GM18909 (cell line): ENCODE data around the gene PDE10A.

Source experiments
- ATAC-seq: cut with Tn5 transposase; IDR thresholded peaks from one replicate; pipeline ENCODE4 v1.9.1; 2021; ENCODE audit warnings: mild to moderate bottlenecking; ENCODE audit not compliant: unreplicated experiment, poor library complexity

Gene PDE10A

GRCh38 chr6:165441181-165441580, 221.9 kb downstream of the PDE10A start:
- ATAC-seq: no peak

- no peak for ATAC-seq
Measured at GRCh38 chr6:165439928-165440554, 223.0 kb downstream of the PDE10A start.

GRCh38 chr6:165426892-165427291, 236.1 kb downstream of the PDE10A start:
- no peak for ATAC-seq

GRCh38 chr6:165422192-165422591, 240.8 kb downstream of the PDE10A start:
- no peak for ATAC-seq

- no peak for ATAC-seq
Measured at GRCh38 chr6:165417278-165417865, 245.7 kb downstream of the PDE10A start.

GRCh38 chr6:165404697-165405096, 258.3 kb downstream of the PDE10A start:
- no peak for ATAC-seq

GRCh38 chr6:165404296-165404695, 258.7 kb downstream of the PDE10A start:
- no peak for ATAC-seq

- ATAC-seq: no peak
Measured at GRCh38 chr6:165403006-165403595, 259.9 kb downstream of the PDE10A start.

- ATAC-seq: no peak
Measured at GRCh38 chr6:165401092-165401491, 261.9 kb downstream of the PDE10A start.

- ATAC-seq: no peak
Measured at GRCh38 chr6:165390475-165390874, 272.6 kb downstream of the PDE10A start.

GRCh38 chr6:165389534-165389933, 273.5 kb downstream of the PDE10A start:
- no peak for ATAC-seq

GRCh38 chr6:165383323-165383722, 279.7 kb downstream of the PDE10A start:
- ATAC-seq: no peak

GRCh38 chr6:165376100-165376499, 286.9 kb downstream of the PDE10A start:
- no peak for ATAC-seq

- ATAC-seq: no peak
Measured at GRCh38 chr6:165365371-165365770, 297.7 kb downstream of the PDE10A start.

- no peak for ATAC-seq
Measured at GRCh38 chr6:165345700-165346099, 317.3 kb downstream of the PDE10A start.

GRCh38 chr6:165340532-165340931, 322.5 kb downstream of the PDE10A start:
- ATAC-seq: no peak

GRCh38 chr6:165325609-165326008, 337.4 kb downstream of the PDE10A start:
- ATAC-seq: no peak

GRCh38 chr6:165321555-165322145, 341.4 kb downstream of the PDE10A start:
- ATAC-seq: no peak

- no peak for ATAC-seq
Measured at GRCh38 chr6:165321150-165321549, 341.9 kb downstream of the PDE10A start.

- ATAC-seq: no peak
Measured at GRCh38 chr6:165317723-165318122, 345.3 kb downstream of the PDE10A start.

GRCh38 chr6:165308926-165309731, 353.9 kb downstream of the PDE10A start, which contains the start of gene C6orf118:
Gene C6orf118, minus strand, starts transcription at chr6:165309605. Its CDS starts 19 bp downstream, at chr6:165309586.
- no peak for ATAC-seq
